GM04503 (cell line): ENCODE measurements around the gene TTC8.
"Not testable (repeated sequence)": the region's sequence is repeated elsewhere in the genome, so short reads cannot be mapped to it uniquely, and the experiment has no call there.

ENCODE experiments used
- DNase-seq: peaks from one replicate; pipeline ENCODE4 v3.0.0-alpha.2; 2012; ENCODE audit warnings: low read depth

The TTC8 gene

GRCh38 chr14:88825078-88825458, 617 bp downstream of the TTC8 start:
- DNase-seq, result no peak

- no peak for DNase-seq
Observed at GRCh38 chr14:88825503-88825902, 1.1 kb downstream of the TTC8 start.

- no peak for DNase-seq
Observed at GRCh38 chr14:88829188-88829587, 4.7 kb downstream of the TTC8 start.

GRCh38 chr14:88829685-88830302, 5.3 kb downstream of the TTC8 start:
- DNase-seq, result no peak

GRCh38 chr14:88831284-88831683, 6.8 kb downstream of the TTC8 start:
- peak; percentile 68 for DNase-seq

- peak; percentile 37 for DNase-seq
Observed at GRCh38 chr14:88834883-88835431, 10.5 kb downstream of the TTC8 start.

GRCh38 chr14:88835661-88836060, 11.2 kb downstream of the TTC8 start:
- DNase-seq, result no peak

GRCh38 chr14:88837495-88837894, 13.0 kb downstream of the TTC8 start:
- no peak for DNase-seq

GRCh38 chr14:88838015-88838414, 13.6 kb downstream of the TTC8 start:
- DNase-seq, result no peak

- no peak for DNase-seq
Observed at GRCh38 chr14:88840926-88841325, 16.5 kb downstream of the TTC8 start.

GRCh38 chr14:88841741-88842140, 17.3 kb downstream of the TTC8 start:
- DNase-seq, result no peak

- no peak for DNase-seq
Observed at GRCh38 chr14:88842414-88842813, 18.0 kb downstream of the TTC8 start.

- no peak for DNase-seq
Observed at GRCh38 chr14:88844980-88845491, 20.6 kb downstream of the TTC8 start.

GRCh38 chr14:88848571-88848970, 24.1 kb downstream of the TTC8 start:
- DNase-seq, result no peak

GRCh38 chr14:88849716-88850115, 25.3 kb downstream of the TTC8 start:
- DNase-seq, result no peak

- DNase-seq, result no peak
Observed at GRCh38 chr14:88851587-88851986, 27.1 kb downstream of the TTC8 start.

GRCh38 chr14:88852632-88853031, 28.2 kb downstream of the TTC8 start:
- no peak for DNase-seq

- DNase-seq, result no peak
Observed at GRCh38 chr14:88853129-88853528, 28.7 kb downstream of the TTC8 start.

GRCh38 chr14:88856786-88857366, 32.4 kb downstream of the TTC8 start:
- no peak for DNase-seq

GRCh38 chr14:88857861-88858260, 33.4 kb downstream of the TTC8 start:
- DNase-seq, result not testable (repeated sequence)

- DNase-seq, result not testable (repeated sequence)
Observed at GRCh38 chr14:88859118-88859517, 34.7 kb downstream of the TTC8 start.

- DNase-seq, result no peak
Observed at GRCh38 chr14:88863167-88863566, 38.7 kb downstream of the TTC8 start.

- DNase-seq, result no peak
Observed at GRCh38 chr14:88864198-88864597, 39.7 kb downstream of the TTC8 start.

GRCh38 chr14:88866305-88866704, 41.9 kb downstream of the TTC8 start:
- no peak for DNase-seq
